ENCODE measurements around the gene VARS1.

DNA sequence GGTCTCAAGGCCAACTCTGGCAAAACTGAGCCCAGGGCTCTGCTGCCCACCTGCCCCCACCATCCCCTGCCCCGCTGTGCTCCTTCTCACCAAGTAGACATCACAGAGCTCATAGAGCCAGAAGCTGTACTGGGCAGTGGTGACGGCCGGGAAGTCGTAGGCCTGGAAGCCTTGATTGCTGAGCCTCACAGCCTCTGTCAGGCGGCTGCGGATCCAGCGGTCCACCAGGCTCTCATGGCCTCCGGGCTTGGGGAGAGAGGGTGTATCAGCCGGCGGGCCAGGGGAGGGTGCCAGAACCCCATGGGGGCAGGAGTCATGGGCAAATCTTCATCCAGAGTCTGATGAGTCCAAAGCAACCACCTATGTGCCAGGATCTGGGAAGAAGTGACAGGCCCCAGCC lies 15.6 kb downstream of the VARS1 start:
- TF ChIP-seq CEBPB (IDR thresholded peaks at IDR 0.05; ENCODE audit: low read depth, low read length) = no peak
- TF ChIP-seq POLR2A (IDR thresholded peaks at IDR 0.05; ENCODE audit: control extremely low read depth in 1 of 2, low read depth in 2 of 2, low read length in 2 of 2) = no peak
- no peak for TF ChIP-seq POLR2AphosphoS5 (IDR thresholded peaks at IDR 0.05; ENCODE audit: low read depth, low read length)
- TF ChIP-seq, protein P1, sequence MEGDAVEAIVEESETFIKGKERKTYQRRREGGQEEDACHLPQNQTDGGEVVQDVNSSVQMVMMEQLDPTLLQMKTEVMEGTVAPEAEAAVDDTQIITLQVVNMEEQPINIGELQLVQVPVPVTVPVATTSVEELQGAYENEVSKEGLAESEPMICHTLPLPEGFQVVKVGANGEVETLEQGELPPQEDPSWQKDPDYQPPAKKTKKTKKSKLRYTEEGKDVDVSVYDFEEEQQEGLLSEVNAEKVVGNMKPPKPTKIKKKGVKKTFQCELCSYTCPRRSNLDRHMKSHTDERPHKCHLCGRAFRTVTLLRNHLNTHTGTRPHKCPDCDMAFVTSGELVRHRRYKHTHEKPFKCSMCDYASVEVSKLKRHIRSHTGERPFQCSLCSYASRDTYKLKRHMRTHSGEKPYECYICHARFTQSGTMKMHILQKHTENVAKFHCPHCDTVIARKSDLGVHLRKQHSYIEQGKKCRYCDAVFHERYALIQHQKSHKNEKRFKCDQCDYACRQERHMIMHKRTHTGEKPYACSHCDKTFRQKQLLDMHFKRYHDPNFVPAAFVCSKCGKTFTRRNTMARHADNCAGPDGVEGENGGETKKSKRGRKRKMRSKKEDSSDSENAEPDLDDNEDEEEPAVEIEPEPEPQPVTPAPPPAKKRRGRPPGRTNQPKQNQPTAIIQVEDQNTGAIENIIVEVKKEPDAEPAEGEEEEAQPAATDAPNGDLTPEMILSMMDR (IDR thresholded peaks at IDR 0.05; ENCODE audit: control extremely low read depth in 1 of 3, insufficient read depth in 1 of 3, low read depth in 1 of 3, low read length in 3 of 3) = no peak
- no peak for TF ChIP-seq TEAD4 (IDR thresholded peaks at IDR 0.05; ENCODE audit: low read depth, low read length)
- no peak for TF ChIP-seq MAFK (IDR thresholded peaks at IDR 0.05; ENCODE audit: low read depth, low read length)
- TF ChIP-seq TCF12 (IDR thresholded peaks at IDR 0.05; ENCODE audit: low read depth, low read length) = no peak
- TF ChIP-seq RAD21 (IDR thresholded peaks at IDR 0.05 in 1 of 2, conservative IDR thresholded peaks at IDR 0.05 in 1 of 2; ENCODE audit: low read depth in 2 of 2, low read length in 2 of 2) = no peak
